GM23248 (cell line): ENCODE measurements around the gene GDF9. TPM values are rescaled to one million over a fixed set of nuclear protein-coding genes. Genes with fewer than 3 reads are reported as not detected.

Experiments
- DNase-seq: peaks from one replicate; pipeline ENCODE4 v3.0.0-alpha.2; 2015
- H2AFZ ChIP-seq: fragments of 200-600 bp; sonication (generic); 2 replicates; pipeline ENCODE4 v1.6.1; 2016; ENCODE audit warnings: antibody characterized with exemption
- H3F3A ChIP-seq: fragments of 200-600 bp; sonication (generic); 2 replicates; pipeline ENCODE4 v1.6.1; 2016; ENCODE audit warnings: mild to moderate bottlenecking, antibody characterized with exemption, mixed run types; ENCODE audit not compliant: insufficient read depth
- H3K27ac ChIP-seq: fragments of 200-600 bp; sonication (generic); 2 replicates; pipeline ENCODE4 v1.5.1; 2016; ENCODE audit warnings: mild to moderate bottlenecking
- H3K27me3 ChIP-seq: fragments of 200-600 bp; sonication (generic); replicated peaks from 2 replicates; pipeline ENCODE4 v1.6.1; 2016; ENCODE audit warnings: mild to moderate bottlenecking; ENCODE audit not compliant: insufficient read depth
- H3K36me3 ChIP-seq: fragments of 200-600 bp; sonication (generic); 2 replicates; pipeline ENCODE4 v1.6.1; 2016; ENCODE audit warnings: low read depth, mild to moderate bottlenecking
- H3K4me1 ChIP-seq: fragments of 200-600 bp; sonication (generic); 2 replicates; pipeline ENCODE4 v1.6.1; 2016; ENCODE audit warnings: mild to moderate bottlenecking; ENCODE audit not compliant: insufficient read depth
- H3K4me2 ChIP-seq: fragments of 200-600 bp; sonication (generic); one replicate; pipeline ENCODE4 v1.6.1; 2016; ENCODE audit warnings: mild to moderate bottlenecking; ENCODE audit not compliant: unreplicated experiment
- H3K4me3 ChIP-seq: fragments of 200-600 bp; sonication (generic); 2 replicates; pipeline ENCODE4 v1.5.1; 2016; ENCODE audit warnings: mild to moderate bottlenecking
- H3K79me2 ChIP-seq: fragments of 200-600 bp; sonication (generic); 2 replicates; pipeline ENCODE4 v1.6.1; 2016; ENCODE audit warnings: mild to moderate bottlenecking; ENCODE audit not compliant: insufficient read depth
- H3K9ac ChIP-seq: fragments of 200-600 bp; sonication (generic); 2 replicates; pipeline ENCODE4 v1.6.1; 2016; ENCODE audit warnings: mild to moderate bottlenecking
- H3K9me2 ChIP-seq: fragments of 200-600 bp; sonication (generic); 2 replicates; pipeline ENCODE4 v1.6.1; 2016; ENCODE audit warnings: mixed run types, mild to moderate bottlenecking, moderate library complexity; ENCODE audit not compliant: insufficient read depth
- H3K9me3 ChIP-seq: fragments of 200-600 bp; sonication (generic); one replicate; pipeline ENCODE4 v1.6.1; 2017; ENCODE audit warnings: low read depth
- H4K20me1 ChIP-seq: fragments of 200-600 bp; sonication (generic); 2 replicates; pipeline ENCODE4 v1.6.0; 2016; ENCODE audit not compliant: insufficient read depth
- EZH2 ChIP-seq: fragments of 200-600 bp; sonication (generic); IDR thresholded peaks from 2 replicates; pipeline ENCODE4 v1.6.1; 2018; ENCODE audit warnings: antibody characterized with exemption, mild to moderate bottlenecking; ENCODE audit not compliant: insufficient read depth, poor library complexity, severe bottlenecking
- EZH2phosphoT487 ChIP-seq: fragments of 200-600 bp; sonication (generic); IDR thresholded peaks from 2 replicates; pipeline ENCODE4 v1.6.1; 2018; ENCODE audit warnings: antibody characterized with exemption, moderate library complexity, mild to moderate bottlenecking, low read depth; ENCODE audit not compliant: insufficient read depth
- WGBS, 2 experiments: methylation state at CpG; one replicate each; pipeline ENCODE4 v1.1.6; 2015 to 2017; ENCODE audit warnings: low lambda C conversion rate in 2 of 2, low coverage in 1 of 2; ENCODE audit errors: missing lambda C conversion rate in 2 of 2; 5-methylcytosine and 5-hydroxymethylcytosine counted together
- in situ Hi-C: fragments of 300-500 bp; cut with MboI; formaldehyde crosslinking; loops from 2 replicates; pipeline ENCODE4 v1.15.0; 2020
- polyA plus RNA-seq: library from polyadenylated mRNA; unstranded; fragments of >200 nt; fragmentation: Nextera tagmentation; extraction: Ambion mirVana; gene quantifications from 2 replicates; pipeline ENCODE4 v1.2.1, GENCODE V29; 2016
- total RNA-seq: library from RNA; depleted of rRNA; stranded (reverse); fragments of >200 nt; shearing (Covaris generic); gene quantifications from 2 replicates; pipeline ENCODE4 v1.2.3, GENCODE V29; 2014

Gene GDF9
- total and polyA plus RNA-seq, 2 experiments from 2014 or later: 0.32 TPM; not detected in 1

DNA sequence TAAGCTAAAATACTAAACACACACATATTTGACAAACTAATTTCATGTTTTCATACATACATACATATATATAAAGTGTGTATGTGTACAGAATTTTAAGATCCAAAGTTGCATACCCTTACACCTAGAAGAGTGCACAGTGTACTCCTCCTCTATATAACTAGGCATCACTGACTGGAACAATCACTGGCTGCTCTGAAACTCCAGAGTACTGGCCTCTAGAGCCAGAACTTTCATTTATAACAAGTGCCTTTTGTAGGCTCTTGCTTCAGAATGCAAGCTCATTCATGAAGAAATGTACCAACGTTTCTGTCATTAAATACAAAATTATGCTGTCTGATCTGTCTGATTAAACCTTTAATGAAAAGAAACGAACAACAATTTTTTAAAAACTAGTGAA lies 11.2 kb upstream of the GDF9 start:
- Histone ChIP-seq H4K20me1 (no peaks in the 10 kb centered on the region), H3K4me2 (no peak overlapping the region), H3K27ac (no peak overlapping the region), H3K9ac (no peak overlapping the region), H3K4me1 (peaks cover 18% of the 10 kb centered on the region), H3K4me3 (no peak overlapping the region), H3F3A (peaks cover 59% of the 10 kb centered on the region), H3K27me3 (no peaks in the 10 kb centered on the region), H3K79me2 (peaks cover 64% of the 10 kb centered on the region), H3K9me2 (no peaks in the 10 kb centered on the region), H3K9me3 (no peaks in the 10 kb centered on the region), H2AFZ (no peak overlapping the region), H3K36me3 (peaks cover 61% of the 10 kb centered on the region)
- 70 to 76% methylated on average over 2 of the region's 2 CpGs for WGBS, 2 experiments
- in situ Hi-C loops: no loop called here
- DNase-seq: no peak
- TF ChIP-seq EZH2: no peak
- TF ChIP-seq EZH2phosphoT487: no peak

GRCh38 chr5:132876020-132876759 lies 9.9 kb upstream of the GDF9 start:
- no peak overlapping the region for H3K4me3 ChIP-seq
- peaks cover 18% of the 10 kb centered on the region for H3K4me1 ChIP-seq
- in situ Hi-C loops: no loop called here
- H3K27ac ChIP-seq: peak overlapping the region; percentile 46
- no peak overlapping the region for H3K9ac ChIP-seq
- H3K9me3 ChIP-seq: no peaks in the 10 kb centered on the region
- no peaks in the 10 kb centered on the region for H3K9me2 ChIP-seq
- H3K79me2 ChIP-seq: peaks cover 51% of the 10 kb centered on the region
- H3K36me3 ChIP-seq: peaks cover 49% of the 10 kb centered on the region
- no peak for TF ChIP-seq EZH2
- TF ChIP-seq EZH2phosphoT487: no peak
- WGBS, 2 experiments: 92 to 97% methylated on average over 1 of the region's 1 CpG
- no peak overlapping the region for H3K4me2 ChIP-seq
- peak; percentile 78 for DNase-seq
- no peaks in the 10 kb centered on the region for H3K27me3 ChIP-seq
- H2AFZ ChIP-seq: no peak overlapping the region
- peaks cover 72% of the 10 kb centered on the region for H3F3A ChIP-seq
- H4K20me1 ChIP-seq: no peaks in the 10 kb centered on the region

GRCh38 chr5:132873930-132874271 lies 7.6 kb upstream of the GDF9 start:
- H3K4me1 ChIP-seq: peaks cover 18% of the 10 kb centered on the region
- whole genome bisulfite sequencing, 2 experiments: 100% methylated on average over 3 of the region's 3 CpGs
- H3K9me2 ChIP-seq: no peaks in the 10 kb centered on the region
- H3K4me3 ChIP-seq: no peak overlapping the region
- H3K79me2 ChIP-seq: peaks cover 34% of the 10 kb centered on the region
- no peaks in the 10 kb centered on the region for H3K27me3 ChIP-seq
- no peaks in the 10 kb centered on the region for H4K20me1 ChIP-seq
- H3F3A ChIP-seq: peaks cover 76% of the 10 kb centered on the region
- TF ChIP-seq EZH2phosphoT487 (no peak), EZH2 (no peak)
- no peak overlapping the region for H3K4me2 ChIP-seq
- H3K9ac ChIP-seq: no peak overlapping the region
- no peak for DNase-seq
- in situ Hi-C loops: no loop called here
- no peak overlapping the region for H2AFZ ChIP-seq
- H3K9me3 ChIP-seq: no peaks in the 10 kb centered on the region
- peaks cover 26% of the 10 kb centered on the region for H3K36me3 ChIP-seq
- no peak overlapping the region for H3K27ac ChIP-seq

DNA sequence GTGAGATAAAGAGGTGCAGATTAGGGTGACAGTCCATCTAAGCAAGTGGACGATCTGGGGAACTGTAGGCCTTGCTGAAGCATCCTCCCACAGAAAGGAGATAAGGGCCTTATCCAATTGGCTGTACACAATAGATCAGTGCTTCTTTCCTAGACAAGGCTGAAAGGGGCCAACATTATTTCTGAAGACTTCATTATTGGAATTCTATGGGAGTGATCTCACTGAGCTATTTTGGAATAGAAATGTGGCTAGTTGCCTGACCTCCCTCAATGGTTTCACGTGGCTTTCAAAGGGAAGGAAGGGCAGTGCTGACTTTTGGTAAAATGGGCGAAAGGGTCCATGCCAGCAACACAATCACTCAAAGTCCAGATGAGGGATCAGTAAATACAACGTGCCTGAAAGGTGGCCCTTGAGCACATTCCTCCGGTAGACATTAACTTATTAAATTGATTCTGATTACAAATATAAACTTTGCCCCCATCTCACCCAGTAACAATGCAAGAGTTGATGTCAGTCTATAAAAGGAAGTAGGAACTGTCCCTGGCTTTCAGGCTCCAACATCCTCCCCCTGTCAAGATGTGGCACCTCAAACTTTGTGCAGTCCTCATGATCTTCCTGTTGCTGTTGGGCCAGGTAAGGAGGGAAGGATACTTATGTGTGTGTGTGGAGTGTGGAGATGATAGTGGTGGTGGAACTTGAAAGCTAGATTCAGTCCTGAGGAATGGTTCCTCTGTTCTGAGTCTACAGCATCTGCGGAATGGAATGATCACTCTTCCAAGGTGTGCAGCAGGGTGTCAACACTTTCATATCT lies 7.1 kb upstream of the GDF9 start, which contains the start of gene LEAP2:
Gene LEAP2, plus strand, starts transcription at position 550 of the 811 bp plus-strand sequence. Its CDS starts 27 bp downstream, at position 577.
- WGBS, 2 experiments: 65 to 68% methylated on average over 6 of the region's 6 CpGs
- no peak within 1 kb of the TSS for H2AFZ ChIP-seq
- no peak within 1 kb of the TSS for H3K9ac ChIP-seq
- in situ Hi-C loops: no loop called here
- DNase-seq: peak; percentile 20
- H3K79me2 ChIP-seq: peaks cover 34% of the 10 kb centered on the region
- no peak within 1 kb of the TSS for H3K4me2 ChIP-seq
- peaks cover 23% of the 10 kb centered on the region for H3K36me3 ChIP-seq
- no peaks in the 10 kb centered on the region for H3K9me3 ChIP-seq
- no peaks in the 10 kb centered on the region for H4K20me1 ChIP-seq
- H3K27ac ChIP-seq: peak within 1 kb of the TSS; percentile 25; the same call in 1 of the 2 replicates
- H3K27me3 ChIP-seq: no peaks in the 10 kb centered on the region
- H3F3A ChIP-seq: peaks cover 76% of the 10 kb centered on the region
- no peak for TF ChIP-seq EZH2phosphoT487
- H3K9me2 ChIP-seq: no peaks in the 10 kb centered on the region
- H3K4me3 ChIP-seq: no peak within 1 kb of the TSS
- H3K4me1 ChIP-seq: peaks cover 18% of the 10 kb centered on the region
